DMS153 treated with DMSO at 0.1 percent for 48 hours (cell line): ENCODE results near the gene TOGARAM2.

Experiments
- DNase-seq: peaks from one replicate; lab custom pipeline; 2025; ENCODE audit not compliant: unreplicated experiment; lab: John Stamatoyannopoulos, UW

TOGARAM2 gene

DNA sequence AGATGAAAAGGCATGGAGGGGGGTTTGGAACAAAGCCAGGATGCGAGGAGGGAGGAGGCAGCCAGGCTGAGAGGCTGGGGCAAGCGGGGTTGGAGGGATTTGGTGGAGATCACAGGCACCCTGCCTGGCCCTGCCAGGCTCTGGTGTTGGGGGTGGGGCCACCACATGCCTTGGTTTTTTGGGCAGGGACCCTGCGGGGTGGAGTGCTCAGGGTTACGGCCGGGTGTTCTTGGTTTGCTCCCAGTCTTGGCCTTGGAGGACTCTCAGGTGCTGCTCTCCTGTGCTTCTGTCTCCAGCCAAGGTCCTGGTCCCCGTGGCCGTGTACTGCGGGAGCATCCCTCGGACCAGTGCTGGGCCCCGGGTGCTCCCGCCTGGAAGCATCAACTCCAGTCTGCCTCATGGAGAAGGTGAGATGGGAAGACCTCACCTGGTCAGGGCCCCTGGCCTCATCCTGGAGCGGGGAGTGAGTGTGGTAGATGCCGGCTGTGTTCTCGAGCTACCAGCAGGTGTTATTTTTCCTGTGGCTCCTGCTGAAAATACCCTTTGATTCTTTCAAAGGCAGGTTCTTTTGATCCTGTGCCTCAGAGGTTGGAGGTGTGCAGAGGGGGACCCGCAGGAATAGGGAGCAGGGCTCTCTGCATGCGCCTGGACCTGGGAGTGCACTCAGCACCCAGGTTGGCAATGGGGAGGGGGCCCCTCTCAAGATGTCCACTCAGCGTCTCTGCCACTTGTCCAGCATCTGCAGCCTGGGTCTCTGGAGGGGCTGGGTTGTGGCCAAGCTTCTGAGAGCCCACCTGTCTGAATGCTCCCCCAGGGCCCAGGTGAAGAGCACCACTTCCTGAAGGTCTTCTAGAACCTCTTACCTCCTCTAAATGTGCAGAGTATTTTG is 17.0 kb downstream of the TOGARAM2 start:
- DNase-seq: no peak

- no peak for DNase-seq
Observed at GRCh38 chr2:29000481-29000880, 19.4 kb downstream of the TOGARAM2 start.

GRCh38 chr2:29000956-29001355 is 19.9 kb downstream of the TOGARAM2 start:
- no peak for DNase-seq

- DNase-seq: no peak
Observed at GRCh38 chr2:29001806-29002205, 20.7 kb downstream of the TOGARAM2 start.

GRCh38 chr2:29004755-29005154 is 23.7 kb downstream of the TOGARAM2 start:
- DNase-seq: no peak

GRCh38 chr2:29005331-29005730 is 24.2 kb downstream of the TOGARAM2 start:
- DNase-seq: no peak

GRCh38 chr2:29006092-29006979 is 25.2 kb downstream of the TOGARAM2 start:
- DNase-seq: no peak

GRCh38 chr2:29006980-29007301 is 25.8 kb downstream of the TOGARAM2 start:
- DNase-seq: no peak

DNA sequence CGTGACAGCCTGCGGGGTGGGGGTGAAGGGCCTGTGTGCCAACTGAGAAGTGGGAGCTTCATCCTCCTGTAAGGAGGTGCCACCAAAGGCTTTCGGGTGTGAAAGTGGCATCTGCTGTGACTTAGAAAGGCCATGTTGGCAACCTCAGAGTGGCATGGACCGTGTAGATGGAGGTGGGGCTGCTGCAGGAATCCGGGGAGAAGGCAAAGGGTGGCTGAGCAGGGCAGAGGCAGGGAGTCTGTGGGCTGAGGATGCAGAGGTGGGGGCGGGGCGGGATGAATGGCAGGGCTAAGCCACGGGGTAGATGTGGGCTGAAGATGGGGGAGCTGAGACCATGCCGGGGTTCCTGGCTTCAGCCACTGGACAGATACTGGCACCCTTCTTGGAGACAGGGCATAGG is 28.2 kb downstream of the TOGARAM2 start:
- no peak for DNase-seq

- DNase-seq: no peak
Observed at GRCh38 chr2:29009711-29010677, 28.9 kb downstream of the TOGARAM2 start.

GRCh38 chr2:29010946-29011345 is 29.8 kb downstream of the TOGARAM2 start:
- DNase-seq: no peak

DNA sequence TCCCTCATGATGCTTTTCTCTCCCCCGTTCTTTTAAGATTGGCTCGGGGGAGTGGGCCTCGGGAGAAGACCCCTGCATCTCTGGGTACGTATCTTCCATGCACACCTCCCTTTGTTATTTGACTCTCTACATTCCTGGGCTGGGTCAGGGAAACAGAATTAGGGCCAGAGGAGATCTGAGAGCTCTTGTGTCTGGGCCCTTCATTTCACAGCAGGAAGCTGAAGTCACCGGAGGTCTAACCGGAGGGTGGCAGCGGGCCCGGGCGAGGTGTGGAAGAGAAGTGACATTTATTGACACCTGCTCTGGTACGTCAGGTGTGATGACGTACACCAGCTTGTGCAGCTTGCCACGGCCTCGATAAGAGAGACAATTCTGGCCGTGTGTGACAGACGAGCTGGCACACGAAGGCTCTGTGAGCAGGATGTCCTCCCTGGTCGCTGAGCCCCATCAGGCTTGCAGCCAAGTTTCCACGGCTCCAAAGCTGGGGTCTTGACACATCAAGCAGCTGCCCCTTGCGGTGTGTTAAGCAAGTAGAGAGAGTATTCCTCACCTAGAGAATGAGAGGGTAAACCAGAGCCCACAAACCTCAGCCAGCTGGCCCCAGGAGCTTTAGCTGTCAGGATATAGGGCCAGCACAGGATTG is 30.4 kb downstream of the TOGARAM2 start:
- peak; percentile 15 for DNase-seq

- DNase-seq: no peak
Observed at GRCh38 chr2:29012211-29012681, 31.1 kb downstream of the TOGARAM2 start.

GRCh38 chr2:29013057-29013780 is 32.1 kb downstream of the TOGARAM2 start:
- no peak for DNase-seq

- no peak for DNase-seq
Observed at GRCh38 chr2:29014331-29014730, 33.2 kb downstream of the TOGARAM2 start.

DNA sequence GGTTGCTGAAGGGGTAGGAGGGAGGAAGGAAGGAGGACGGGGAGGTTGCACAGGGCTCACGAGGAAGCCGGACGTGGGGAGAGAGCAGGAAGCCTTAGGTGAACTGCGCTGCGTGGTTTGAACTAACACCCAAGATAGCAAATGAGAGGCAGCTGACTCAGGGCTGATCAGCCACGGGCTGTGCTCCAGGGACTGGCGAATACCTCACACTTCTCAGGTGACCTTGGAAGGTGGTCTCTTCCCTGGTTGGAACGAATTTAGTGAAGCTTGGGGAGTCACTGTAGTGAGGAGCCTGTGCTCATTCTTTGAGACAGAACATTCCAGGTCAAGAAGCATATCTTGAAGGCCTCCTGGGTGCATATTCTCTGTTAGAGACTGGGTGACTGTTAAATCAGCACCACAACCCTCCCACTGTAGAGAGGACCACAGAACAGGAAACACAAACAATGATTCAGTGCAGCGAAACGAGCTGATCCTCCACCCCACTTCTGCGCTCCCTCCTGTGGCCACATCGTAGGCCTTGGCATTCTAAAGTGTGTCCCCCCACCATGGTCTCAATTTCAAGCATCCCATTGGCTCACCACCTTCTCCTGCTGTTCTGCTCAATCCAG is 33.8 kb downstream of the TOGARAM2 start:
- no peak for DNase-seq

DNA sequence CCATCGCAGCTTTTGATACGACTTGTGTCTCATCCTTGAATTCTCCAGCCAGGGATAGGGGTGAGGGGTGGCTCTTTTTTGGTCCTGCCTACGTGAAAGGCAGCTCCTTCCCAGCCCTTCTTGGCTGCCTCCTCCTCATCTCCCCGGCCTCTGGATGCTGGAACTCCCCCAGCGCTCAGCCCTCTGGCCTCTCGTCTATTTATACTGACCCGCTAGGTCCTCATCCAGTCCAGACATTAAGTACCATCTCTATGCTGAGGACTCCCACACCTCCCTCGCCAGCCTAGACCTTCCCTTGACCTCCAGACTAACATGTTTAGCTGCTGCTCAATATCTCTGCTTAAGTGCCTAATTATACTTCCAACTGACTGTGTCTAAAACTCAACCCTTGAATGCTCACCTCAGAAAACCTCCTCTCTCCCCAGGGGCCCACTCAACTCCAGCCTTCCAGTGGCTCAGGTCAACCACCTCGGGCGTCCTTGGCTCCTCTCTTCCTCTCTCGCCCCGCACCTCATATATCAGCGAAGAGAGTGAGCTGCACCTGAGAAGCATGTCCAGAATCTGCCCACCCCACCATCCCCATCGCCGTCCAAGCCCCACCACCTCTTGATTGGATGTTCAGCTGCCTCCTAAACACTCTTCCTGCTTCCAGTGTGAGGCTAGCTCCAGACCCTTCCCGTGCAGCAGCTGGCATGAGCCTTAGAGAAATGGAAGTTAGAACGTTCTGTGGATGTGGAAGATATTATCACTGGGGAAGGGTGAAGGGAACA is 34.8 kb downstream of the TOGARAM2 start:
- DNase-seq: no peak

DNA sequence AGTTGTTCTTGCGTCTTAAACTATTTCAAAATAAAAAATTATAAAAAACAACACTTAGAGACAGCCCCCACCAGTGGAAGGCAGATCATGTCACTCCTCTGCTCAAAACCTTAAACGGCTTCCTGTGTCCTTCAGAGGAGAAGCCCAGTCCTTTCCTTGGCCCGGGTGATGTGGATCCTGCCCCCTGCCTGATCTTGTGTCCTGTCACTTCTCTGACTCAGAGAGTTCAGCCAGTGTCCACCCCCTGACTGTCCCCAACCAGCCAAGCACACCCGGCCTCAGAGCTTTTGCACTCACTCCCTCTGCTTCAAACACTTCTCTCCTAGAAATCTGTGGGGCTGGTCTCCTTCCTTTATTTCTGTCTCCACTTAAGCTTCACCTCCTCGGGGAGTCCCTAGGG is 35.4 kb downstream of the TOGARAM2 start:
- DNase-seq: no peak
